HG02798 (cell line): ENCODE data around the gene TGFBR2.

Experiments
- ATAC-seq: cut with Tn5 transposase; IDR thresholded peaks from one replicate; pipeline ENCODE4 v1.9.1; 2021; ENCODE audit warnings: mild to moderate bottlenecking; ENCODE audit not compliant: unreplicated experiment, poor library complexity

The TGFBR2 gene

GRCh38 chr3:30741889-30742288 is 135.5 kb downstream of the TGFBR2 start:
- no peak for ATAC-seq

- ATAC-seq, result no peak
Observed at GRCh38 chr3:30742796-30743619, 136.6 kb downstream of the TGFBR2 start.
